Kidney capillary endothelial cell (primary cell): Measurements from ENCODE around the gene UBALD1.
A peak's percentile ranks its signal among the peaks of the same experiment; 100 is the strongest.

Experiments used
- DNase-seq: peaks from one replicate; pipeline ENCODE4 v3.0.0-alpha.2; 2018; ENCODE audit warnings: low spot score

The UBALD1 gene

GRCh38 chr16:4616047-4616811 is 1.5 kb upstream of the UBALD1 start:
- DNase-seq = peak; percentile 99

- no peak for DNase-seq
These were observed 827 bp upstream of the UBALD1 start for GRCh38 chr16:4615384-4616046.

- DNase-seq = peak; percentile 21
These were observed 785 bp downstream of the UBALD1 start for GRCh38 chr16:4613636-4614570.

GRCh38 chr16:4612977-4613635 is 1.6 kb downstream of the UBALD1 start:
- DNase-seq = no peak

- DNase-seq = no peak
These were observed 2.2 kb downstream of the UBALD1 start for GRCh38 chr16:4612474-4612931.

DNA sequence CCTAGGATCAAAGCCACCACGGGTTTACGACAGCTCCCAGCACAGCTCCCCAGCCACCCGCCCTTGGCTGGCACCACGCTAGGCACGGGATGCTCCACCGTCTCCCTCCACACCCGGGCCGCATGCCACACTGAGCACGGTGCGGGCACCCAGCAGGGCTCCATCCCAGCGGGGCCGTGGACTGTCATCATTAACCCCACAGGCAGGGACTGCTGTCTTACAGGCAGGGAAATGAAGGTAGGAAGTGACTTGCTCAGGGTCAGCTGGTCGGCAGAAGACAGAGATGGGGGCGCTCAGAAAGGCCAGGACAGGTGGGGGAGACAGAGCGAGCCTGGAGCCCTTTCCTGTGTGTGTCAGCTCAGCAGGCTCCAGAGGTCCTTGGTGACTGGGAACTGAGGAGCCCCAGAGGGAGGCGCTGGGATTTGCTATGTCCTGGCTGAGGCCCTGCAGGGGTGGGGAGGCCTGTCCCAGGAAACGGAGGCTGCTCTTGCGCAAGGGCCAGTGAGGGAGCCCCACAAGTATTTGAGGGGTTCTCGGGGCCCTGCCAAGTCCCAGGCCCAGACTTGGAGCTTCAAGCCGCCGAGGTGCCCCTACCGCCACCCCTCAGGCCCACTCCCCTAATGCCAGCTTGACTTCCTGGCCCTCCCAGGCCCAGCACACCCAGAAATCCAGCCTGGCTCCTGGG is 3.2 kb downstream of the UBALD1 start:
- no peak for DNase-seq

DNA sequence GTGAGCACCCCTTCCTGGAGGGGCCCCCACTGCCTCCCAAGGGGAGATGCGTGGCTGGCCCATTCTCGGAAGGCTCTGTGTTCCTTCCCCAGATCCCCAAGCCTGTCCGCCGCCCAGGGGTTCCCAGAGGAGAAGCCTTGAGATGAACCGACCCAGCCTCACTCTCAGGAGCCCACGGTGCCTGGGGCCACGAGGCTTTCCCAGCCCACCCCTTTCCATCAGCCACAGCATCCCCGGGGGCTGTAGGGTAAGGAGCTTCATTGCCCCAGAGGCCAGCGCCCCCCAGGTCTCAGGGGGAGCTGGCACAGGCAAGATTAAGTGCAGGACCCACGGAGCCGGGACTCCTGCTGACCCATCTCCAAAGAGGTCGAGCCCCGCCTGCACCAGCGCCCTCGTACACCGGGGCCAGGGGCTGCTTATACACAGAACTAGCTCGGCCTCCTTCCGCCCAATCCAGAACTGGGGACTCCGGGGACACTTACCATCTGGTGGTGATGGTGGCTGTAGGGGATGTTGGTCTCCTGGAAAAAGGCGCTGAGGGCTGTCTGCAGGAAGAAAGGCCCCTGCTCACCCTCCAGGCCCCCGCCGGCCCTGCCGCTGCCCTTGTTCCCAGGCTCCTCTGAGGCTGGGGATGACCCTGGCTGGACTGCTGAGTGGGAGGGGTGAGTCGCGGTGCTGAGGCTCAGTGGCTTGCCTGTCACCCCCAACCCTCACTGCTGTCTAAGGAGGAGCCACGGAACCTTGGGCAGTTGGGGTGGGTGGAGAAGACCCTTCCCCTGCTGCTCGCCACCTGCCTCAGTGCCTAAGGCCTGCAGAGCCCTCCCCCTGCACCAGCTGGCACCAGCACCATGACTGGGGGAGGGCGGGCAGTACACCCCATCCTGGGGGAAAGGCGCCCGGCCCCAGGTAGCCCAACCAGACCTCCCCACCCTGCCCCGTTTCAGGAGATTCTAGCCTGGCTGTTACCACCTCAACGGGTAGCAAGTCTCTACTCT is 4.4 kb downstream of the UBALD1 start:
- no peak for DNase-seq

GRCh38 chr16:4609200-4610010 is 5.3 kb downstream of the UBALD1 start:
- no peak for DNase-seq

- no peak for DNase-seq
These were observed 6.0 kb downstream of the UBALD1 start for GRCh38 chr16:4608704-4608980.

- no peak for DNase-seq
These were observed 6.6 kb downstream of the UBALD1 start for GRCh38 chr16:4607841-4608703.

GRCh38 chr16:4606354-4606753 is 8.3 kb downstream of the UBALD1 start:
- DNase-seq = no peak

GRCh38 chr16:4604401-4604800 is 10.3 kb downstream of the UBALD1 start:
- no peak for DNase-seq

DNA sequence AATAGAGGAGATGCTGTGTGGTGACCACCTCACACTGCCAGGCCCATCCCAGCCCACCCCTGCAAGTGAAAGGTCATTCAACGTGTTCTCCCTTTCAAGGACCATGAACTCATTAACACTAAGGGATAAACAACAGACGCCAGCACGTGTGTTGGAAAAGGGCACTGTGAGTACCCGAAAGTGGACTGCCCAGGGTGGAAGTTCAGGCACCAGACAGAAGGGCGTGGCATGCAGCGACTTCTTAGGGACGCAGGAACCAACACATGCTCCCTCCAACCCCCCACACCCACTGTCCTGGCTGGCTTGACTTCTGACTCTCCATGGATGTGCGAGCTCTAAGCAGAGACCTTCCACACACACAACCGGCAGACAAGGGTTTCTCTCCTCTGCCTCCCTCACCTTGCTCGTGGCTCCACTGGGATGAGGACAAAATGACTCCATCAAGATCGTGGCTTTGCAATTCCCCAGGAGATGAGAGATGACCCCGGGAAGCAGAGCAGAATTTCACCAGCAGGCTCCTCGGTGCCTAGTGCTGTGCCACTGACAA is 11.0 kb downstream of the UBALD1 start:
- no peak for DNase-seq

- no peak for DNase-seq
These were observed 12.4 kb downstream of the UBALD1 start for GRCh38 chr16:4602331-4602730.

DNA sequence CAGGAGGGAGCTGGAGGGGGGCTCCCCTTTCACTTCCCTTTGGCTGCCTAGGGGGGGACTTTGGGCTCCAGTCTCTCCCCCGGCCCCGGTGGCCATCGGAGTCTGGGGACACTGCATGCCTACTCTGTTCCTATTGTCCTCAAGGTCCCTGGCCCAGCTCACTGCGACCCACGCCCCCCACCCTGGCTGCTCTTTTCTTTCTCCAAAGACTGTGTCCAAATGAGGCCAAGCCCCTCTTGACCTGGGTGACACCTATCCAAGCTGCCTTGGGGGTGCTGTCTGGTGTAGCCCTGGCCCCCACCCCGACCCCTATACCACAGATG is 12.9 kb downstream of the UBALD1 start:
- no peak for DNase-seq

DNA sequence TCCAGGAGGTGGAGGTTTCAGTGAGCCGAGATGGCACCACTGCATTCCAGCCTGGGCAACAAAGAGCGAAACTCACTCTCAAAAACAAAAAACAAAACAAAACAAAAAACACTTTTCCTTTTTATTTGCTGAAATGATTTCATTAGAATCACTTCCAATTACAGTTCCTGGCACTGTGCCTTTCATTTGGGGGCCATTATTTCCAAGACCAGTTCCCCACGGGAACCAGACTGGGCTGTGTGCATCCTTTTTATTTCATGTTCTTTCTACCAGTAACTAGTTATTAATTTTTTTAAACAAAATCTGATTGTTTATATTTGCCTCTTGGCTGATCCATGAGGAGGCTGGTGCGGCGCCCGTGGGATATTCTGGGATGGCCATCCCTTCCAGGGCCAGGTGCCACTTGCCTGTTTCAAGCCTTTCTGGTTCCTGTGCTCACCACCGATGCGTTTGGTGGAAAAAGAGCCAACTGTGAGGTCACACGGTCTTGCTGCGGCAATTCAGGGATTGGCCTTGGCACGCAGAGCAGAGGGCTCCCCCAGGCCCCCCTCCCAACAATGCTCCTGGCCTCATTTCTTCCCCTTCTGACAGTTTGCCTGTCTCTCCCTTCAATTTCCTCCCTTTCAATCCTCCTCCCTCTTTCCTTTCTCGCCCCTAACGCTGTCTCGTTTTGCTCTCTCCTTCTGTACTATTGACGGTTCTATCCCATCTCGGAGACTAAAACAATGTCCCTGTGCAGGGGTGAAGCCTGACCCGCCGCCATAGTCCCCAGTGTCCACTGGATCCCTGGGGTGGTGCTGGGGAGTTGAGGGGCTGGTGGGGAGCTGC is 13.4 kb downstream of the UBALD1 start:
- no peak for DNase-seq

GRCh38 chr16:4599545-4599944 is 15.1 kb downstream of the UBALD1 start:
- no peak for DNase-seq
